IPS DF 6.9 (cell line): ENCODE data around the gene FUT7.

ENCODE experiments used
- DNase-seq: peaks from one replicate; pipeline ENCODE4 v3.0.0-alpha.2; 2013; ENCODE audit warnings: low read depth, low spot score
- H3K27ac ChIP-seq: one replicate; pipeline ENCODE4 v1.5.1; 2013; ENCODE audit warnings: low read length, control low read depth
- H3K27me3 ChIP-seq: 2 replicates; pipeline ENCODE4 v1.6.1; 2013; ENCODE audit warnings: mild to moderate bottlenecking, low read length; ENCODE audit not compliant: control insufficient read depth, insufficient read depth
- H3K36me3 ChIP-seq: 2 replicates; pipeline ENCODE4 v1.6.1; 2013; ENCODE audit warnings: low read length; ENCODE audit not compliant: control insufficient read depth, insufficient read depth
- H3K4me1 ChIP-seq: 2 replicates; pipeline ENCODE4 v1.6.1; 2013; ENCODE audit warnings: low read length; ENCODE audit not compliant: control insufficient read depth, insufficient read depth
- H3K4me3 ChIP-seq: 2 replicates; pipeline ENCODE4 v1.5.1; 2013; ENCODE audit warnings: mild to moderate bottlenecking, low read length
- H3K9me3 ChIP-seq: 2 replicates; pipeline ENCODE4 v1.6.1; 2013; ENCODE audit warnings: low read length, inconsistent platforms; ENCODE audit not compliant: control insufficient read depth, insufficient read depth
- WGBS: extraction: QIAGEN DNeasy Blood & Tissue Kit; methylation state at CpG from one replicate; pipeline ENCODE4 v1.1.7; 2013; ENCODE audit warnings: mixed read lengths, missing lambda C conversion rate; ENCODE audit not compliant: insufficient read length, insufficient coverage; 5-methylcytosine and 5-hydroxymethylcytosine counted together

The FUT7 gene

DNA sequence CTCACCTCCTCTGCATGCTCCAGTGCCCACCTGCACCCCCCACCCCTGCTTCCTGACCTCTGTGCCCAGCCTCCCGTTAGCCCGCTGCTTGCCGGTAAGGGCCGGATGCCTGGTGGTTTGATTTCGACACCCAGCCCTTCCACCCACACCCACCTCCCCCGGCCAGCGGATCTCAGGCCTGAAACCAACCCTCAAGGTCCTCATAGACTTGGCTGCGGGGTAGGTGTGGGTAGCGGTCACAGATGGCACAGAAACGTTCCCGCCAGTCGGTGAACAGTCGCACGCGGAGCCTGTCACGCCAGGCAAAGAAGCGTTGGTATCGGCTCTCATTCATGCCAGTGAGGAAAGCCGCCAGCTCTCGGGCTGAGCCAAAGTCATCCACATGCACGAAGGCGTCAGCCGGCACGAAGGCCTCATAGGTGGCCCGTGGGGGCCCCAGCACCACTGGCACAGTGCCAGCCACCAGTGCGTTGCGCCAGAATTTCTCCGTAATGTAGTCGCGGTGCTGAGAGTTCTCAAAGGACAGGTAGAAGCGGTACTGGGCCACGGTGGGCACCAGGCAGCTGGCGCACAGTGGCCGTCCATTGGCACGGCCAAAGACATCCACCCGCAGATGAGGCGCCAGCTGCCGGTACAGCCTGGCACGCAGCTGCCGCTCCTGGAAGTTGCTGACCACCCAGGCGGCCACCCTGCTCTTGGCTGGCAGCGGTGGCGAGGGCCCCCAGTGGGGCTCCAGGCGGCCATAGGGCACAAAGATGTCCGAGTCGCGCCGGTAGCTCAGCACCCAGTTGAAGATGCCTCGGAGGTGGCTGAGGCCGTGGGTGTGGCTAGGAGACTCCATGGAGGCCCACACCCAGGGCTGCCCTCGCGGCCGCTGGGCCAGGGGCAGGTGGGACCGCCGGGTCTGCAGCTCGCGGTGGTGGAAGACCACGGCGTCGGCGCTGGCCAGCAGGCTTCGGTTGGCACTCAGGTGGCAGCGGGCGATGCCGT, 1.1 kb downstream of the FUT7 start:
- no CpG with 5 or more reads among the region's 65 CpGs for WGBS
- DNase-seq = no peak
- no peaks in the 10 kb centered on the region for H3K36me3 ChIP-seq
- H3K9me3 ChIP-seq = no peaks in the 10 kb centered on the region
- H3K27ac ChIP-seq = no peak overlapping the region
- H3K4me3 ChIP-seq = no peak overlapping the region; the same call in 1 of the 2 replicates
- no peaks in the 10 kb centered on the region; the same call in 1 of the 2 replicates for H3K27me3 ChIP-seq
- peaks cover 3% of the 10 kb centered on the region for H3K4me1 ChIP-seq

DNA sequence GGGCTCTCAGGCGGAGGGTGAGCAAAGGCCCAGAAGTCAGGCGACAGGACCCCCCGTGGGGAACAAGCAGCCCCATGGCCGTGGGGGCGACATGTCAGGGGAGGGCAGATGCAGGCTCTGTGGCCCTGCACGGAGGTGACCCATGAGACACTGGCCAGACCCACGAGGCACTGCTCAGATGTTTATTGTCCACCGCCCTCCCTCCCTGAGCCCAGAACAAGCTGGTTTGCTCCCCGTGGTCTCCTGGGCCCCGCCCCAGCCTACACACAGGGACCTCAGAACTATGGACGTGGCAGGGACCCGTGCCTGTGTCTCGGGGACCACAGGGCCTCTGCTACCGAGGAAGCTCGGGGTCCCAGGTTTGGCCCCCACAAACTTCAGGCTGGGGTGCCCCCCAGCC, 1.9 kb downstream of the FUT7 start:
- DNase-seq = no peak
- Histone ChIP-seq H3K36me3 (no peaks in the 10 kb centered on the region; the same call in 1 of the 2 replicates), H3K4me3 (no peak overlapping the region), H3K9me3 (no peaks in the 10 kb centered on the region), H3K4me1 (peaks cover 3% of the 10 kb centered on the region), H3K27ac (no peak overlapping the region), H3K27me3 (no peaks in the 10 kb centered on the region; the same call in 1 of the 2 replicates)
- no CpG with 5 or more reads among the region's 15 CpGs for WGBS

DNA sequence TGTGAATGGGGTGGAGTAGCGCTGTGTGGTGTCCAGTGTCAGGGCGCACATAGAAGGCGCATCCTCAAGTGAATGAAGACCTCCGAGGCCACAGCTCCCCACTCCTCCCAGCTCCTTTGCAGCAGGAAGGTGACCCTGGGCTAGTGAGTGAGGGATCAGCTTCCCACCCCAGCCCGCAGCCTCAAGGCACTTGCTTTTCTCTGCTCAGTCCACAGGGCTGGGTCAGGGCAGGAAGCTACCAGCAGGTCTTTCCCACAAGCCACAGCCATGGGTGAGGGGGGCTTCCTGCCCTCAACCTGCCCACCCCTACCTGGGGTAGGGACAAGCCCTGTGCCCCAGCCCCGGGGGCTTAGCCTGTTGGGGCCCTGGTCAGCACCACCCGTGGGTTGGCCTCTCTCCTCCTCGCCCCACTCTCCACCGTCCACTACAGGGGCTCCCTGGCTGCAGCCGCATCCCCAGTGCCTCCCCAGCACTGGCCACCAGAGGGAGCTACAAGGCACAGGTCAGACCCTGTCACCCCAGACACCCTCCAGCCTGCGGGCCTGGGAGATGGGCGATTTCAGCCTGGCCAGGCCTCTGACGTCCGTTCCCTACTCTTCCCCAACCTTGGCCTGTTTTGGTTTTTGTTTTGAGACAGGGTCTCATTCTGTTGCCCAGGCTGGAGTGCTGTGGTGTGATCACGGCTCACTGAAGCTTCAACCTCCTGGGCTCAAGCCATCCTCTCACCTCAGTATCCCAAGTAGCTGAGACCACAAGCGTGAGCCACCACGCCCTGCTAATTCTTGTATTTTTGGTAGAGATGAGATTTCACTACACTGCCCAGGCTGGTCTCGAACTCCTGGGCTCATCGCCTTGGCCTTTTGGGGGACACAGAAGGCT, 2.6 kb downstream of the FUT7 start:
- no peaks in the 10 kb centered on the region for H3K9me3 ChIP-seq
- no peaks in the 10 kb centered on the region; the same call in 1 of the 2 replicates for H3K27me3 ChIP-seq
- no peaks in the 10 kb centered on the region; the same call in 1 of the 2 replicates for H3K36me3 ChIP-seq
- H3K27ac ChIP-seq = no peak overlapping the region
- WGBS = no CpG with 5 or more reads among the region's 19 CpGs
- DNase-seq = no peak
- peaks cover 2% of the 10 kb centered on the region for H3K4me1 ChIP-seq
- no peak overlapping the region for H3K4me3 ChIP-seq

DNA sequence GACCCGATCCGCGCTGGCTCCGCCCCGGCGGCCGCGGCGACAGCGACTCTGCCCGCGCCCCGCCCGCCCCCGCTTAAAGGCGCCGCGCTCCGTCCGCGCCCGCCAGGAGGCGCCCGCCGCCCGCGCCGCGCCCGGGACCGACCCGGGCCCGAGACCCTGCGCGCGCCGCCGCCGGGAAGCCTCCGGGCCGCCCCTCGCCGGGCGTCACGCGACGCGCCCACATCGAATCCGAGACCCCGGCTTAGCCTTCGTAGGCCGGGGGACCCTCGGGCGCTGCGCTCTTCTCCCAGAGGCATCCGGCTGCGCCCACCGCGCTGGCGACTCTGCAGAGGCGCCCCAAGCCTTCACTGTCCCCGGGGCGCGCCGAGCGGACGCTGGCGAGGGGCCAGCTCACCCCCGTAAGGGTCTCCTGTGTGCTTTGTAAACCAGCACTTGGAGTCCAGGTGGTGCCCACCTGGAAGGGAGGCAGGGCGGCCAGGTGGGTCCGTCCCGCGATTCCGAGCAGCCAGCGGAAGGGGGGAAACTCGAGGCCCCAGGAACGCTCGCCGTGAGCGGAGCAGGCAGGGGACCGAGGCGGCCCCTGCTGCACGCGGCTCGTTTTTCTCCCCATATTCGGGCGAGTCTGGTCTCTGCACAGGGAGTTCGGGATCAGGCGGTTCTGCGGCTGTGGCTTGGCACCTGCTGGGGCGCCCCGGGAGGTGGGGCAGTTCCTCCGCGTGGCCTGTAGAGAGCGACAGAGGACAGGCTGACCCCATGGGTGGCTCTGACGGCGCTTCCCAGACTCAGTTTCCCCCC, 3.4 kb downstream of the FUT7 start:
- no CpG with 5 or more reads among the region's 98 CpGs for WGBS
- H3K4me1 ChIP-seq = peaks cover 2% of the 10 kb centered on the region
- no peaks in the 10 kb centered on the region for H3K9me3 ChIP-seq
- H3K27me3 ChIP-seq = no peaks in the 10 kb centered on the region; the same call in 1 of the 2 replicates
- DNase-seq = no peak
- no peaks in the 10 kb centered on the region; the same call in 1 of the 2 replicates for H3K36me3 ChIP-seq
- peak overlapping the region; percentile 42; the same call in 1 of the 2 replicates for H3K4me3 ChIP-seq
- H3K27ac ChIP-seq = no peak overlapping the region

DNA sequence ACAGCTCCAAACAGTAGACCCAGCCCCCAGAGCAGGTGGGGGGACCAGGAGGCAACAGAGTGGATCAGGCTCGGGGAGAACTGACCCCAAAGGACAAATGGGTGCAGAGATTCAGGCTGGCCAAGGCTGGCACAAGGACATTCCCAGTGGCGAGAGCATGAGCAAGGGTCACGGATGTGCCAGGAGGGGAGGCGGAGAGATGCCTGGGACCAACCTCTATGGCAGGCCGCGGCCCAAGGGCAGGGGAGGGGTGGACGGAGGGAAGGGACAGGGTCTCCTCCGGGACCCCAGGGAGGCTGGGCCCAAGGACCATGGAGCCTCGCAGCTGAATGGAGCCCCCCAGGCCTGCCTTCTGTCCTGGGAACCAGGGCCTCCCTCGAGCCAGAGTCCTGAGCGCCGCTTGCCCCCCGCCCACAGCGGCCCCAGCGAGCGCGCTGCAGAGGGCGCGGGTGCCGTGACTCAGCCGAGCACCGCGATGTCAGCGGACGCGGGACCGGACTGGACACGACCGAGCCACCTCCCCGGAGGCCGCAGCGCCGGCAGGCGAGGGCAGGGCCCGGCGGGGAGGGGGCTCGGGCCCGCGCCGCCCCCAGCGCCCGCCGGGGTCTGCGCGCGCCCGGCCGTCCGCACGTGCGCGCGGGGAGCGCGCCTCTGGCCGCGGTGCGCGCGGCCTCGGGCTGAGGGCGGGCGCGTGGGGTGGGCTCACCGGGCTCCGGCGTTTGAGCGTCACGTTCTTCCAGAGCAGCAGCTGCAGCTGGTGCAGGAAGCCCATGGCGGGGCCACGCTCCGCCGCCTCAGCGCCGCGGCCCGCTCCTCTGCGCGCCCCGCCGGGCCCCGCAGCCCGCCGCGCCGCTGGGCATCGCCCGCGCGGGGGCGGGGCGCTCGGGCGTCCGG, 4.3 kb downstream of the FUT7 start, which contains the start of gene ABCA2:
Gene ABCA2 (minus strand): TSS at position 869 of the 894 bp plus-strand sequence. CDS start 97 bp downstream, at position 772.
- H3K9me3 ChIP-seq = no peaks in the 10 kb centered on the region
- H3K27me3 ChIP-seq = no peaks in the 10 kb centered on the region; the same call in 1 of the 2 replicates
- H3K4me3 ChIP-seq = peak within 1 kb of the TSS; percentile 42; the same call in 1 of the 2 replicates
- DNase-seq = no peak
- no peak within 1 kb of the TSS for H3K27ac ChIP-seq
- WGBS = no CpG with 5 or more reads among the region's 95 CpGs
- H3K36me3 ChIP-seq = no peaks in the 10 kb centered on the region; the same call in 1 of the 2 replicates
- H3K4me1 ChIP-seq = peaks cover 2% of the 10 kb centered on the region

DNA sequence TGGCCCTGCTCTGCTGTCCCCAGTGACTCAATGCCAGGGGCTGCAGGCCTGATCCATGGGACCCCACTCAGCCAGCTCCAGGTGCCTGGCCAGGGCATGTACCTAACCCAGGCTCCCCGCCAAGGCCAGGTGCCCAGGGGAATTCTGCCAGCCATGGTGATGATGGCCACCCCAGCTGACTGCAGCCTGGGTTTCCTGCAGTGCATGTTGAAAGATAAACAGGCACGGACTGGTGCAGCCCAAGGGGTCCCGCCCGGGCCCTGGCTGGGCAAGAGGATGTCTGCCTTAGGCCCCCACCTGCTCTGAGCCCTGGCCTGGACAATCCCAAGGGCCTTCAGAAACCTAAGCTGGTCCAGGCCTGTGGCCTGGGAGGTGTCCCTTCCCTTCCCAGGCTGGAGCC, 5.1 kb downstream of the FUT7 start:
- H3K9me3 ChIP-seq = no peaks in the 10 kb centered on the region
- DNase-seq = no peak
- no peaks in the 10 kb centered on the region; the same call in 1 of the 2 replicates for H3K27me3 ChIP-seq
- peaks cover 5% of the 10 kb centered on the region for H3K4me1 ChIP-seq
- H3K36me3 ChIP-seq = no peaks in the 10 kb centered on the region; the same call in 1 of the 2 replicates
- H3K27ac ChIP-seq = no peak overlapping the region
- no CpG with 5 or more reads among the region's 4 CpGs for WGBS
- no peak overlapping the region for H3K4me3 ChIP-seq

DNA sequence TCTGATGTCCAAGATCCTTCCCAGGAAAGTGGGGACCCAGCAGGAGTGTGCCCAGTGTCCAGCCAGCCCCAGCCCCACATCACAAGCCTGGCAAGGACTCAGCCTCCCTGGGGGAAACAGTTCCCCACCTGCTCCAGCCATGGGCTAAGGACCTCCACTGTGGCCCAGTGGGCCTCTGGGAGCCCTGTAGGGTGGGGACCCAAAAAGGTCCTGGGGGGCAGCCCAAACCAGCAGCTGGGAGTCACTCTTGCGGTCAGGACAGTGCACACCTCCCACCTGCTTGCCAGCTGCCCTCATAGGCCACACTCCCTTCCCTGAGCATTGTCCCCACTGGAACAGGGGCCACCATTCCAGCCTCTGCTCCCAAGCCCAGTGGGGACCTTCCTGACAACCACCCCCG, 5.5 kb downstream of the FUT7 start:
- H3K27ac ChIP-seq = no peak overlapping the region
- H3K9me3 ChIP-seq = no peaks in the 10 kb centered on the region
- H3K4me3 ChIP-seq = no peak overlapping the region
- no CpG with 5 or more reads among the region's 2 CpGs for WGBS
- DNase-seq = no peak
- H3K36me3 ChIP-seq = no peaks in the 10 kb centered on the region; the same call in 1 of the 2 replicates
- H3K4me1 ChIP-seq = peaks cover 5% of the 10 kb centered on the region
- no peaks in the 10 kb centered on the region; the same call in 1 of the 2 replicates for H3K27me3 ChIP-seq

DNA sequence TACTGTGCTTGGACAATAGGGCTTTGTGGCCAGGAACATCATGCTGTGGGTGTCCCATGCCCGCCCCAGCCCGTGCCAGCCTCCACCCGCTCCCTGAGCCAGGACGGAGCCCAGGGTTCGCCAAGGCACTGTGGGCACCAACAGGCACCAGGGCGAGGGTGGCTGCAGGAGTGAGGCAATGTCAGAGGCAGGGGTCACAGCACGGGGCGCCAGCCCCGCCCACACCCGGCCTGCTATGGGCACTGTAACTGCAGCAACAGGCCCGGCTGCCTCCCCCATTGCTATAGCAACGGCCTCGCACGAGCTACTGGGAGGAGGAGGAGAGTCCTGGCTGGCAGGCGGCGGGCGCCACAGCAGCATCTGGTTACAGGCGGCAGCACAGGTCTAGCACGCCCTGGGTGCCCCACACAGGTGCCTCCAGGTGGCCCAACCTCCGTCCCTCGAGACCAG, 6.3 kb downstream of the FUT7 start:
- no CpG with 5 or more reads among the region's 21 CpGs for WGBS
- no peak overlapping the region for H3K27ac ChIP-seq
- no peaks in the 10 kb centered on the region; the same call in 1 of the 2 replicates for H3K36me3 ChIP-seq
- DNase-seq = no peak
- no peaks in the 10 kb centered on the region; the same call in 1 of the 2 replicates for H3K27me3 ChIP-seq
- no peaks in the 10 kb centered on the region for H3K9me3 ChIP-seq
- H3K4me3 ChIP-seq = no peak overlapping the region
- peaks cover 5% of the 10 kb centered on the region for H3K4me1 ChIP-seq

DNA sequence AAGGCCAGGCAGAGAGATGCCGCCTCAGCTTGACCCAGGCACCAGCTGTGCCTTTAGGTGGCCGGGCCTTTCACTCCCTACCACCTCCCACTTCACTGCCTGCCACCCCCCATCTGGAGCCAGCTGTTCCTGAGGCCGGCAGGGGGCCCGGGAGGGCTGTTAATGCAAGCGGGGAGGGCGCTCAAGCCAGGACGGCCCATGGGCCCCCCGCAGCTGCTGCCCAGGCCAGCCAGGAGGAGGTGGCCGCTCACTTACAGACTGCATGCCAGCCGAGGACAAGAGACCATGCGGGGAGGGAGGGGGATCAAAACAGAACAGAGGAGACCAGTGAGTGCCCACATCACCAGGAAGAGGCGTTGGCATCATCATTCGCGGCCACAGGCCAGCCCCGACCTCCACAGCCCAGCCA, 8.3 kb downstream of the FUT7 start:
- peaks cover 3% of the 10 kb centered on the region for H3K4me1 ChIP-seq
- no peak overlapping the region for H3K27ac ChIP-seq
- H3K4me3 ChIP-seq = no peak overlapping the region
- no CpG with 5 or more reads among the region's 15 CpGs for WGBS
- no peaks in the 10 kb centered on the region; the same call in 1 of the 2 replicates for H3K27me3 ChIP-seq
- no peak for DNase-seq
- H3K9me3 ChIP-seq = no peaks in the 10 kb centered on the region
- no peaks in the 10 kb centered on the region; the same call in 1 of the 2 replicates for H3K36me3 ChIP-seq
